ENCODE data around the gene AIPL1.

AIPL1 gene

GRCh38 chr17:6413065-6413464 is 21.9 kb downstream of the AIPL1 start:
- peak in 2 of 4 experiments; percentile 46 to 49 for DNase-seq

GRCh38 chr17:6408735-6409134 is 26.2 kb downstream of the AIPL1 start:
- DNase-seq: no peak

- DNase-seq: no peak
These were observed 26.6 kb downstream of the AIPL1 start for GRCh38 chr17:6408276-6408675.

GRCh38 chr17:6402258-6402657 is 32.7 kb downstream of the AIPL1 start:
- DNase-seq: no peak

GRCh38 chr17:6398955-6399354 is 36.0 kb downstream of the AIPL1 start:
- DNase-seq: no peak

GRCh38 chr17:6394055-6394606 is 40.8 kb downstream of the AIPL1 start:
- no peak for DNase-seq

GRCh38 chr17:6393351-6393952 is 41.5 kb downstream of the AIPL1 start:
- DNase-seq: no peak

- DNase-seq: no peak
These were observed 42.1 kb downstream of the AIPL1 start for GRCh38 chr17:6392609-6393350.

GRCh38 chr17:6388416-6388815 is 46.5 kb downstream of the AIPL1 start:
- no peak for DNase-seq

- DNase-seq: no peak
These were observed 47.1 kb downstream of the AIPL1 start for GRCh38 chr17:6387858-6388257.

GRCh38 chr17:6387442-6387841 is 47.5 kb downstream of the AIPL1 start:
- no peak for DNase-seq

GRCh38 chr17:6386041-6386630 is 48.8 kb downstream of the AIPL1 start:
- DNase-seq: no peak

- no peak for DNase-seq
These were observed 50.4 kb downstream of the AIPL1 start for GRCh38 chr17:6384481-6384880.

GRCh38 chr17:6381526-6382465 is 53.1 kb downstream of the AIPL1 start:
- no peak for DNase-seq

- no peak for DNase-seq
These were observed 53.9 kb downstream of the AIPL1 start for GRCh38 chr17:6380915-6381438.

- no peak for DNase-seq
These were observed 57.0 kb downstream of the AIPL1 start for GRCh38 chr17:6377906-6378305.

GRCh38 chr17:6376931-6377361 is 58.0 kb downstream of the AIPL1 start:
- DNase-seq: no peak

- peak; percentile 14 to 37 (median 26) for DNase-seq
These were observed 60.1 kb downstream of the AIPL1 start for GRCh38 chr17:6374761-6375312.

GRCh38 chr17:6374271-6374691 is 60.6 kb downstream of the AIPL1 start:
- no peak for DNase-seq
